ENCODE results near the gene SLC6A18.
"Not testable (repeated sequence)": the region's sequence is repeated elsewhere in the genome, so short reads cannot be mapped to it uniquely, and the experiment has no call there.

The SLC6A18 gene

GRCh38 chr5:1259806-1260480, 34.8 kb downstream of the SLC6A18 start:
- DNase-seq = no peak

GRCh38 chr5:1261643-1262042, 36.5 kb downstream of the SLC6A18 start:
- no peak for DNase-seq

- no peak for DNase-seq
These were observed 37.2 kb downstream of the SLC6A18 start for GRCh38 chr5:1262381-1262780.

- DNase-seq = no peak
These were observed 39.0 kb downstream of the SLC6A18 start for GRCh38 chr5:1264211-1264610.

- no peak for DNase-seq
These were observed 39.8 kb downstream of the SLC6A18 start for GRCh38 chr5:1265026-1265425.

GRCh38 chr5:1265461-1266455, 40.6 kb downstream of the SLC6A18 start:
- DNase-seq = no peak

GRCh38 chr5:1266791-1267190, 41.6 kb downstream of the SLC6A18 start:
- no peak for DNase-seq

- DNase-seq = not testable (repeated sequence)
These were observed 42.3 kb downstream of the SLC6A18 start for GRCh38 chr5:1267464-1267863.

- no peak for DNase-seq
These were observed 42.9 kb downstream of the SLC6A18 start for GRCh38 chr5:1268056-1268455.

- DNase-seq = no peak
These were observed 43.5 kb downstream of the SLC6A18 start for GRCh38 chr5:1268666-1269065.

- no peak for DNase-seq
These were observed 45.2 kb downstream of the SLC6A18 start for GRCh38 chr5:1270426-1270825.

GRCh38 chr5:1270933-1271914, 46.0 kb downstream of the SLC6A18 start:
- DNase-seq = no peak

- no peak for DNase-seq
These were observed 47.0 kb downstream of the SLC6A18 start for GRCh38 chr5:1272201-1272600.

- no peak for DNase-seq
These were observed 48.6 kb downstream of the SLC6A18 start for GRCh38 chr5:1273745-1274144.

- DNase-seq = no peak
These were observed 49.3 kb downstream of the SLC6A18 start for GRCh38 chr5:1274471-1274870.

- not testable (repeated sequence) for DNase-seq
These were observed 50.5 kb downstream of the SLC6A18 start for GRCh38 chr5:1275397-1276391.

GRCh38 chr5:1276930-1277329, 51.7 kb downstream of the SLC6A18 start:
- no peak for DNase-seq

- no peak for DNase-seq
These were observed 52.1 kb downstream of the SLC6A18 start for GRCh38 chr5:1277331-1277730.

GRCh38 chr5:1277781-1278180, 52.6 kb downstream of the SLC6A18 start:
- no peak for DNase-seq

GRCh38 chr5:1278216-1278615, 53.0 kb downstream of the SLC6A18 start:
- DNase-seq = no peak

- no peak for DNase-seq
These were observed 53.7 kb downstream of the SLC6A18 start for GRCh38 chr5:1278656-1279442.
